CD4-positive, alpha-beta T cell treated with Interleukin-12 subunit alpha and Interleukin-12 subunit beta, for 1 hour (primary cell): Measurements from ENCODE around the gene NEK11.

Experiments used
- DNase-seq: peaks from one replicate; pipeline ENCODE4 v3.0.0-alpha.2; 2020

Gene NEK11

GRCh38 chr3:131143802-131144201 lies 117.1 kb downstream of the NEK11 start:
- DNase-seq, result no peak

- DNase-seq, result no peak
Observed at GRCh38 chr3:131147534-131147933, 120.9 kb downstream of the NEK11 start.

GRCh38 chr3:131158434-131158833 lies 131.8 kb downstream of the NEK11 start:
- DNase-seq, result no peak

- no peak for DNase-seq
Observed at GRCh38 chr3:131162516-131162915, 135.8 kb downstream of the NEK11 start.

GRCh38 chr3:131167867-131168266 lies 141.2 kb downstream of the NEK11 start:
- no peak for DNase-seq

- no peak for DNase-seq
Observed at GRCh38 chr3:131169331-131169730, 142.7 kb downstream of the NEK11 start.

- no peak for DNase-seq
Observed at GRCh38 chr3:131172502-131173200, 146.0 kb downstream of the NEK11 start.

- peak; percentile 39 for DNase-seq
Observed at GRCh38 chr3:131174752-131175151, 148.1 kb downstream of the NEK11 start.

GRCh38 chr3:131178710-131179375 lies 152.2 kb downstream of the NEK11 start:
- DNase-seq, result no peak

GRCh38 chr3:131192701-131193100 lies 166.0 kb downstream of the NEK11 start:
- DNase-seq, result no peak

GRCh38 chr3:131193641-131194238 lies 167.1 kb downstream of the NEK11 start:
- no peak for DNase-seq

- no peak for DNase-seq
Observed at GRCh38 chr3:131194816-131195215, 168.1 kb downstream of the NEK11 start.

GRCh38 chr3:131200636-131201199 lies 174.0 kb downstream of the NEK11 start:
- no peak for DNase-seq

GRCh38 chr3:131216330-131216729 lies 189.7 kb downstream of the NEK11 start:
- no peak for DNase-seq

GRCh38 chr3:131216801-131217200 lies 190.1 kb downstream of the NEK11 start:
- no peak for DNase-seq

GRCh38 chr3:131217296-131217741 lies 190.6 kb downstream of the NEK11 start:
- DNase-seq, result no peak

GRCh38 chr3:131218196-131218595 lies 191.5 kb downstream of the NEK11 start:
- DNase-seq, result no peak

GRCh38 chr3:131221731-131222130 lies 195.1 kb downstream of the NEK11 start:
- no peak for DNase-seq

GRCh38 chr3:131222599-131222998 lies 195.9 kb downstream of the NEK11 start:
- DNase-seq, result no peak

GRCh38 chr3:131223373-131224289 lies 197.0 kb downstream of the NEK11 start:
- DNase-seq, result no peak

GRCh38 chr3:131224886-131225550 lies 198.3 kb downstream of the NEK11 start:
- no peak for DNase-seq

- no peak for DNase-seq
Observed at GRCh38 chr3:131228522-131228921, 201.8 kb downstream of the NEK11 start.
